Neural progenitor cell (in vitro differentiated cells): ENCODE results near the gene IRS2. TPM values are rescaled to one million over a fixed set of nuclear protein-coding genes. Genes with fewer than 3 reads are reported as not detected.

ENCODE experiments used
- DNase-seq: peaks from one replicate; pipeline ENCODE4 v3.0.0-alpha.2; 2016; ENCODE audit warnings: low spot score
- H2AFZ ChIP-seq: fragments of 200-600 bp; sonication (generic); replicated peaks from 2 replicates; pipeline ENCODE4 v1.6.1; 2016; ENCODE audit warnings: antibody characterized with exemption
- H3F3A ChIP-seq: fragments of 200-600 bp; sonication (generic); 2 replicates; pipeline ENCODE4 v1.6.1; 2016; ENCODE audit warnings: antibody characterized with exemption, low read depth
- H3K27ac ChIP-seq: fragments of 200-600 bp; sonication (generic); 2 replicates; pipeline ENCODE4 v1.5.1; 2016; ENCODE audit warnings: mild to moderate bottlenecking
- H3K27me3 ChIP-seq: fragments of 200-600 bp; sonication (generic); 2 replicates; pipeline ENCODE4 v1.6.1; 2016; ENCODE audit warnings: mild to moderate bottlenecking, moderate library complexity
- H3K36me3 ChIP-seq: fragments of 200-600 bp; sonication (generic); 2 replicates; pipeline ENCODE4 v1.5.1; 2016
- H3K4me1 ChIP-seq: fragments of 200-600 bp; sonication (generic); 2 replicates; pipeline ENCODE4 v1.6.1; 2016; ENCODE audit warnings: mixed run types
- H3K4me2 ChIP-seq: fragments of 200-600 bp; sonication (generic); 2 replicates; pipeline ENCODE4 v1.6.1; 2016
- H3K4me3 ChIP-seq: fragments of 200-600 bp; sonication (generic); 2 replicates; pipeline ENCODE4 v1.5.1; 2016
- H3K79me2 ChIP-seq: fragments of 200-600 bp; sonication (generic); 2 replicates; pipeline ENCODE4 v1.6.1; 2016; ENCODE audit warnings: low read depth
- H3K9ac ChIP-seq: fragments of 200-600 bp; sonication (generic); 2 replicates; pipeline ENCODE4 v1.6.1; 2016
- H3K9me3 ChIP-seq: fragments of 200-600 bp; sonication (generic); 2 replicates; pipeline ENCODE4 v1.5.1; 2016; ENCODE audit warnings: low read depth
- H4K20me1 ChIP-seq: fragments of 200-600 bp; sonication (generic); 2 replicates; pipeline ENCODE4 v1.6.1; 2016; ENCODE audit warnings: low read depth
- H3K27ac Mint-ChIP-seq: 3 replicates; pipeline ENCODE4 v1.8.0; 2021; ENCODE audit warnings: mixed read lengths
- H3K27me3 Mint-ChIP-seq: 2 replicates; pipeline ENCODE4 v1.8.0; 2022; ENCODE audit warnings: low read depth, mild to moderate bottlenecking, inconsistent platforms, moderate library complexity, mixed read lengths; ENCODE audit not compliant: insufficient read depth
- H3K36me3 Mint-ChIP-seq: 3 replicates; pipeline ENCODE4 v1.8.0; 2021; ENCODE audit warnings: mixed read lengths
- H3K4me1 Mint-ChIP-seq: 3 replicates; pipeline ENCODE4 v1.8.0; 2021; ENCODE audit warnings: mixed read lengths
- H3K4me3 Mint-ChIP-seq: 3 replicates; pipeline ENCODE4 v1.8.0; 2021; ENCODE audit warnings: mild to moderate bottlenecking, moderate library complexity, mixed read lengths
- H3K9me3 Mint-ChIP-seq: 3 replicates; pipeline ENCODE4 v1.8.0; 2020; ENCODE audit warnings: mixed read lengths
- EZH2 ChIP-seq: fragments of 200-600 bp; sonication (generic); IDR thresholded peaks from 2 replicates; pipeline ENCODE4 v1.6.1; 2017; ENCODE audit warnings: antibody characterized with exemption, mild to moderate bottlenecking, moderate library complexity
- EZH2phosphoT487 ChIP-seq: fragments of 200-600 bp; sonication (generic); IDR thresholded peaks from 2 replicates; pipeline ENCODE4 v1.6.1; 2017; ENCODE audit warnings: antibody characterized with exemption
- total RNA-seq: library from RNA; depleted of rRNA; stranded (reverse); fragments of >200 nt; gene quantifications from 2 replicates; pipeline ENCODE4 v1.2.3, GENCODE V29; 2015; ENCODE audit warnings: low replicate concordance
- TF ChIP-seq, protein P1 (sequence below): fragments of 200-600 bp; sonication (generic); IDR thresholded peaks from 2 replicates; pipeline ENCODE4 v1.5.1; 2017; ENCODE audit warnings: antibody characterized with exemption, mild to moderate bottlenecking

IRS2 gene
- total RNA-seq, 1 donor from 2014 or later: 4.2 TPM

GRCh38 chr13:109809216-109809932 is 23.0 kb upstream of the IRS2 start:
- Mint-ChIP-seq H3K36me3 (no peaks in the 10 kb centered on the region), H3K27ac (no peak overlapping the region), H3K9me3 (no peaks in the 10 kb centered on the region), H3K4me1 (peaks cover 4% of the 10 kb centered on the region), H3K27me3 (peaks cover 3% of the 10 kb centered on the region), H3K4me3 (no peak overlapping the region)
- no peak overlapping the region for H2AFZ ChIP-seq
- no peak overlapping the region for H3K9ac ChIP-seq
- DNase-seq: no peak
- H3F3A ChIP-seq: no peaks in the 10 kb centered on the region
- no peak overlapping the region for H3K27ac ChIP-seq
- H3K79me2 ChIP-seq: no peaks in the 10 kb centered on the region
- H4K20me1 ChIP-seq: no peaks in the 10 kb centered on the region
- no peaks in the 10 kb centered on the region for H3K9me3 ChIP-seq
- no peak overlapping the region for H3K4me2 ChIP-seq
- TF ChIP-seq, protein P1, sequence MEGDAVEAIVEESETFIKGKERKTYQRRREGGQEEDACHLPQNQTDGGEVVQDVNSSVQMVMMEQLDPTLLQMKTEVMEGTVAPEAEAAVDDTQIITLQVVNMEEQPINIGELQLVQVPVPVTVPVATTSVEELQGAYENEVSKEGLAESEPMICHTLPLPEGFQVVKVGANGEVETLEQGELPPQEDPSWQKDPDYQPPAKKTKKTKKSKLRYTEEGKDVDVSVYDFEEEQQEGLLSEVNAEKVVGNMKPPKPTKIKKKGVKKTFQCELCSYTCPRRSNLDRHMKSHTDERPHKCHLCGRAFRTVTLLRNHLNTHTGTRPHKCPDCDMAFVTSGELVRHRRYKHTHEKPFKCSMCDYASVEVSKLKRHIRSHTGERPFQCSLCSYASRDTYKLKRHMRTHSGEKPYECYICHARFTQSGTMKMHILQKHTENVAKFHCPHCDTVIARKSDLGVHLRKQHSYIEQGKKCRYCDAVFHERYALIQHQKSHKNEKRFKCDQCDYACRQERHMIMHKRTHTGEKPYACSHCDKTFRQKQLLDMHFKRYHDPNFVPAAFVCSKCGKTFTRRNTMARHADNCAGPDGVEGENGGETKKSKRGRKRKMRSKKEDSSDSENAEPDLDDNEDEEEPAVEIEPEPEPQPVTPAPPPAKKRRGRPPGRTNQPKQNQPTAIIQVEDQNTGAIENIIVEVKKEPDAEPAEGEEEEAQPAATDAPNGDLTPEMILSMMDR: no peak
- no peak for TF ChIP-seq EZH2
- no peaks in the 10 kb centered on the region for H3K4me1 ChIP-seq
- H3K36me3 ChIP-seq: no peaks in the 10 kb centered on the region
- H3K4me3 ChIP-seq: no peak overlapping the region
- no peaks in the 10 kb centered on the region for H3K27me3 ChIP-seq

DNA sequence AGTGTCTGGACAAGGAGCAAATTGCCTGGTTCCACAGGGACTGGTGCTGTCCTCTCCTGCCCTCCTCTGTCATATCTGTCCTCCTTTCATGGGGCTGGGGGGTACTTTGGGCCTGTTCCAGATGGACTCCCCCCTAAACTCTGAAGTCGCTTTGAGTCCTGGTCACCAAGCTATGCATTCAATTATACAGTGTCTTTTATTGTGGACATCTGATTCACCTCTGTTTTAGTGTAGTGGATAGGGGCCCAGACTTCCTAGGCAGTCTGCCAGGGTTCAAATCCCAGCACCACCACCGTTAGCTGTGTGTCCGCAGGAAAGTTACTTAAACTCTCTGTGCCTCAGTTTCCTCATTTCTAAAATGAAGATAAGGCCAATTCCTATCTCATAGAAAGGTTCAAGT is 21.0 kb upstream of the IRS2 start:
- Histone ChIP-seq H2AFZ (no peak overlapping the region), H3K9ac (no peak overlapping the region), H3K9me3 (no peaks in the 10 kb centered on the region), H3K4me1 (no peaks in the 10 kb centered on the region), H4K20me1 (no peaks in the 10 kb centered on the region), H3K79me2 (no peaks in the 10 kb centered on the region), H3F3A (no peaks in the 10 kb centered on the region), H3K27ac (no peak overlapping the region), H3K4me3 (no peak overlapping the region), H3K36me3 (no peaks in the 10 kb centered on the region), H3K4me2 (no peak overlapping the region), H3K27me3 (no peaks in the 10 kb centered on the region)
- Mint-ChIP-seq H3K27ac (no peak overlapping the region), H3K4me3 (no peak overlapping the region), H3K4me1 (peaks cover 4% of the 10 kb centered on the region), H3K9me3 (no peaks in the 10 kb centered on the region), H3K36me3 (no peaks in the 10 kb centered on the region), H3K27me3 (peaks cover 3% of the 10 kb centered on the region)
- TF ChIP-seq EZH2phosphoT487 (no peak), EZH2 (no peak)
- TF ChIP-seq, protein P1: no peak
- no peak for DNase-seq

GRCh38 chr13:109804654-109805053 is 18.3 kb upstream of the IRS2 start:
- Mint-ChIP-seq H3K4me1 (peaks cover 4% of the 10 kb centered on the region), H3K27me3 (peaks cover 2% of the 10 kb centered on the region), H3K36me3 (no peaks in the 10 kb centered on the region), H3K9me3 (no peaks in the 10 kb centered on the region), H3K27ac (no peak overlapping the region), H3K4me3 (no peak overlapping the region)
- no peaks in the 10 kb centered on the region for H3K4me1 ChIP-seq
- no peak overlapping the region for H2AFZ ChIP-seq
- H3K4me2 ChIP-seq: no peak overlapping the region
- H3K27me3 ChIP-seq: no peaks in the 10 kb centered on the region
- H4K20me1 ChIP-seq: no peaks in the 10 kb centered on the region
- H3K9ac ChIP-seq: no peak overlapping the region
- H3K27ac ChIP-seq: no peak overlapping the region
- TF ChIP-seq, protein P1: no peak
- TF ChIP-seq EZH2phosphoT487 (no peak), EZH2 (no peak)
- no peak for DNase-seq
- no peaks in the 10 kb centered on the region for H3F3A ChIP-seq
- no peak overlapping the region for H3K4me3 ChIP-seq
- no peaks in the 10 kb centered on the region for H3K9me3 ChIP-seq
- H3K79me2 ChIP-seq: no peaks in the 10 kb centered on the region
- no peaks in the 10 kb centered on the region for H3K36me3 ChIP-seq
